Transverse colon (tissue), 4 donors: Measurements from ENCODE around the gene SLC4A5. TPM values are rescaled to one million over a fixed set of nuclear protein-coding genes. Genes with fewer than 3 reads are reported as not detected.

Experiments
- DNase-seq: peaks from one replicate; pipeline ENCODE4 v3.0.0-alpha.2; 2019
- H3K27ac ChIP-seq, 4 donors: fragments of 200-600 bp; sonication (generic); 2 replicates each; pipeline ENCODE4 v1.5.1; 2016 to 2018; ENCODE audit warnings: inconsistent platforms in 4 of 4
- H3K27me3 ChIP-seq: fragments of 200-600 bp; sonication (generic); 2 replicates; pipeline ENCODE4 v1.5.1; 2017; ENCODE audit warnings: inconsistent platforms
- H3K36me3 ChIP-seq, 4 donors: fragments of 200-600 bp; sonication (generic); 2 replicates each; pipeline ENCODE4 v1.5.1; 2017 to 2019; ENCODE audit warnings: inconsistent platforms in 4 of 4
- H3K4me1 ChIP-seq, 4 donors: fragments of 200-600 bp; sonication (generic); 2 replicates each; pipeline ENCODE4 v1.5.1; 2017 to 2020; ENCODE audit warnings: inconsistent platforms in 4 of 4
- H3K4me3 ChIP-seq, 4 donors: fragments of 200-600 bp; sonication (generic); 1 replicate in 1 of 4; 2 replicates in 3 of 4; pipeline versions ENCODE4 v1.5.1 to v1.6.1; 2017 to 2019; ENCODE audit warnings: inconsistent platforms in 4 of 4
- H3K9me3 ChIP-seq, 2 donors: fragments of 200-600 bp; sonication (generic); 2 replicates each; pipeline ENCODE4 v1.5.1; 2017 to 2019; ENCODE audit warnings: inconsistent platforms in 2 of 2
- CTCF ChIP-seq, 5 experiments: fragments of 200-600 bp in 3 of 5; fragments of 450-650 bp in 2 of 5; sonication (generic) in 3 of 5; IDR thresholded peaks; 1 replicate in 2 of 5; 2 replicates in 3 of 5; pipeline ENCODE4 v1.5.1; 2016 to 2017; ENCODE audit warnings: antibody characterized with exemption in 5 of 5, inconsistent platforms in 3 of 5, mild to moderate bottlenecking in 2 of 5, moderate library complexity in 1 of 5
- EP300 ChIP-seq: sonication (generic); formaldehyde crosslinking; IDR thresholded peaks from one replicate; pipeline ENCODE4 v1.6.1; 2017; ENCODE audit warnings: antibody characterized with exemption, low read depth
- POLR2A ChIP-seq: fragments of 450-650 bp; IDR thresholded peaks from one replicate; pipeline ENCODE4 v1.6.1; 2016; ENCODE audit warnings: antibody characterized with exemption, mild to moderate bottlenecking, moderate library complexity
- POLR2AphosphoS5 ChIP-seq, 3 donors: sonication (generic); formaldehyde crosslinking; IDR thresholded peaks; one replicate each; pipeline ENCODE4 v1.6.1; 2016; ENCODE audit warnings: antibody characterized with exemption in 3 of 3
- WGBS, 2 donors: methylation state at CpG; one replicate each; pipeline ENCODE4 v1.1.5; 2018; ENCODE audit warnings: low coverage in 1 of 2; 5-methylcytosine and 5-hydroxymethylcytosine counted together
- in situ Hi-C, 4 donors: fragments of 200-750 bp; cut with MboI; loops; one replicate each; pipeline versions ENCODE4 v1.15.0 to v1.15.1; 2017; ENCODE audit warnings: low sequenced_read_pairs in 3 of 4, low pct_ligation_motif_present in 1 of 4, low pct_unique_long_range_greater_than_20kb in 1 of 4
- intact Hi-C: fragments of 100-400 bp; cut with DNase I; formaldehyde crosslinking; loops from one replicate; pipeline ENCODE4 v1.15.1; 2023; ENCODE audit warnings: low total_unique reads
- total RNA-seq, 4 donors: library from RNA; depleted of rRNA; stranded (reverse); fragments of >200 nt; gene quantifications; one replicate each; pipeline ENCODE4 v1.1.0, GENCODE V29; 2016

The SLC4A5 gene
- total RNA-seq, 4 donors from 2014 or later: 0.37 to 6.1 (median 3.5) TPM

GRCh38 chr2:74332550-74333174, 10.6 kb downstream of the SLC4A5 start:
- Histone ChIP-seq H3K36me3 (no peaks in the 10 kb centered on the region), H3K9me3 (no peaks in the 10 kb centered on the region), H3K27ac (no peak overlapping the region), H3K4me1 (no peaks in the 10 kb centered on the region), H3K27me3 (no peaks in the 10 kb centered on the region), H3K4me3 (no peak overlapping the region)
- in situ Hi-C loops (loop anchor here in 2 of 4 donors (10.0 to 25.0 kb wide), 3 partner anchors 68 to 520 kb away; no protein-coding TSS in a partner anchor), intact Hi-C loops (loop anchor here (10.0 kb wide), 1 partner anchor 508 kb away; the partner anchor contains the start of gene STAMBP)
- DNase-seq: no peak
- WGBS, 2 donors: 86 to 88% methylated on average over 1 to 3 of the region's 3 CpGs
- no peak for TF ChIP-seq POLR2AphosphoS5 (IDR thresholded peaks at IDR 0.05)
- TF ChIP-seq CTCF (IDR thresholded peaks at IDR 0.05): no peak
- no peak for TF ChIP-seq EP300
- TF ChIP-seq POLR2A: no peak

DNA sequence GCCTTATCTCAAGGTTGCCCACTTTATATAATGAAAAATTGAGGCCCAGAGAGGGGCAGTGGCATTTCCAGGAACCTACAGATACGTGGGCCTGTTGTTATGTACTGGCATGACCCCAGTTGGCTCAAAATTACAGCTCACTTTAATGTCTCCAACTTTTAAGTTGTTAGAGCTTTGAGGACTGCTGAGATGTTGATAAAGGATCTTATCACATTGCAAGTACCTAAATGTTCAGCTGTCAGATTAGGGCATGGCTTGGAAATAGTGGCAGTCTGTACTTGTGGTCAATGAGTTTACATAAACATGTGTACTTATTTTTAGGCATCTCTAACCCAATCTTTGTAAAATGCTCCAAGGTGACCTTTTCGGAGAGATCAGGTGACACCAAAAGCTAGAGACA, 14.6 kb downstream of the SLC4A5 start:
- no peak for DNase-seq
- no peaks in the 10 kb centered on the region for H3K4me1 ChIP-seq
- 40 to 89% methylated on average over 1 to 2 of the region's 2 CpGs for WGBS, 2 donors
- H3K9me3 ChIP-seq: no peaks in the 10 kb centered on the region
- H3K27me3 ChIP-seq: no peaks in the 10 kb centered on the region
- in situ Hi-C loops (loop anchor here in 2 of 4 donors (10.0 to 25.0 kb wide), 2 partner anchors 74 to 516 kb away; no protein-coding TSS in a partner anchor), intact Hi-C loops (no loop called here)
- no peak overlapping the region for H3K4me3 ChIP-seq
- H3K36me3 ChIP-seq: no peaks in the 10 kb centered on the region
- no peak overlapping the region for H3K27ac ChIP-seq
- TF ChIP-seq POLR2A: no peak
- TF ChIP-seq POLR2AphosphoS5 (IDR thresholded peaks at IDR 0.05): no peak
- no peak for TF ChIP-seq CTCF (IDR thresholded peaks at IDR 0.05)
- no peak for TF ChIP-seq EP300

GRCh38 chr2:74328074-74328473, 15.1 kb downstream of the SLC4A5 start:
- Histone ChIP-seq H3K4me3 (no peak overlapping the region), H3K9me3 (no peaks in the 10 kb centered on the region), H3K36me3 (no peaks in the 10 kb centered on the region), H3K4me1 (no peaks in the 10 kb centered on the region), H3K27me3 (no peaks in the 10 kb centered on the region), H3K27ac (no peak overlapping the region)
- TF ChIP-seq CTCF (IDR thresholded peaks at IDR 0.05): no peak
- no peak for TF ChIP-seq POLR2A
- no peak for TF ChIP-seq POLR2AphosphoS5 (IDR thresholded peaks at IDR 0.05)
- no peak for TF ChIP-seq EP300
- no peak for DNase-seq
- intact Hi-C loops: no loop called here
- WGBS, 2 donors: 64% methylated on average over 2 of the region's 2 CpGs; no CpG with 5 or more reads in 1 of the 2 donors
- in situ Hi-C loops: loop anchor here in 2 of 4 donors (10.0 to 25.0 kb wide), 2 partner anchors 73 to 516 kb away; no protein-coding TSS in a partner anchor

- intact Hi-C loops (no loop called here), in situ Hi-C loops (loop anchor here in 2 of 4 donors (10.0 to 25.0 kb wide), 2 partner anchors 73 to 515 kb away; no protein-coding TSS in a partner anchor)
- WGBS, 2 donors: 80 to 93% methylated on average over 1 of the region's 1 CpG
- DNase-seq: no peak
- H3K4me1 ChIP-seq: no peaks in the 10 kb centered on the region
- no peak overlapping the region for H3K4me3 ChIP-seq
- H3K9me3 ChIP-seq: no peaks in the 10 kb centered on the region
- TF ChIP-seq CTCF (IDR thresholded peaks at IDR 0.05) (no peak), POLR2AphosphoS5 (IDR thresholded peaks at IDR 0.05) (no peak), POLR2A (no peak), EP300 (no peak)
- no peaks in the 10 kb centered on the region for H3K36me3 ChIP-seq
- no peak overlapping the region for H3K27ac ChIP-seq
- no peaks in the 10 kb centered on the region for H3K27me3 ChIP-seq
Observed at GRCh38 chr2:74327627-74328026, 15.6 kb downstream of the SLC4A5 start.
